HG03442 (cell line): ENCODE measurements around the gene CYP26C1.

Experiments
- ATAC-seq: cut with Tn5 transposase; IDR thresholded peaks from one replicate; pipeline ENCODE4 v1.9.1; 2021; ENCODE audit warnings: mild to moderate bottlenecking, moderate library complexity; ENCODE audit not compliant: unreplicated experiment

CYP26C1 gene, protein sequence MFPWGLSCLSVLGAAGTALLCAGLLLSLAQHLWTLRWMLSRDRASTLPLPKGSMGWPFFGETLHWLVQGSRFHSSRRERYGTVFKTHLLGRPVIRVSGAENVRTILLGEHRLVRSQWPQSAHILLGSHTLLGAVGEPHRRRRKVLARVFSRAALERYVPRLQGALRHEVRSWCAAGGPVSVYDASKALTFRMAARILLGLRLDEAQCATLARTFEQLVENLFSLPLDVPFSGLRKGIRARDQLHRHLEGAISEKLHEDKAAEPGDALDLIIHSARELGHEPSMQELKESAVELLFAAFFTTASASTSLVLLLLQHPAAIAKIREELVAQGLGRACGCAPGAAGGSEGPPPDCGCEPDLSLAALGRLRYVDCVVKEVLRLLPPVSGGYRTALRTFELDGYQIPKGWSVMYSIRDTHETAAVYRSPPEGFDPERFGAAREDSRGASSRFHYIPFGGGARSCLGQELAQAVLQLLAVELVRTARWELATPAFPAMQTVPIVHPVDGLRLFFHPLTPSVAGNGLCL

DNA sequence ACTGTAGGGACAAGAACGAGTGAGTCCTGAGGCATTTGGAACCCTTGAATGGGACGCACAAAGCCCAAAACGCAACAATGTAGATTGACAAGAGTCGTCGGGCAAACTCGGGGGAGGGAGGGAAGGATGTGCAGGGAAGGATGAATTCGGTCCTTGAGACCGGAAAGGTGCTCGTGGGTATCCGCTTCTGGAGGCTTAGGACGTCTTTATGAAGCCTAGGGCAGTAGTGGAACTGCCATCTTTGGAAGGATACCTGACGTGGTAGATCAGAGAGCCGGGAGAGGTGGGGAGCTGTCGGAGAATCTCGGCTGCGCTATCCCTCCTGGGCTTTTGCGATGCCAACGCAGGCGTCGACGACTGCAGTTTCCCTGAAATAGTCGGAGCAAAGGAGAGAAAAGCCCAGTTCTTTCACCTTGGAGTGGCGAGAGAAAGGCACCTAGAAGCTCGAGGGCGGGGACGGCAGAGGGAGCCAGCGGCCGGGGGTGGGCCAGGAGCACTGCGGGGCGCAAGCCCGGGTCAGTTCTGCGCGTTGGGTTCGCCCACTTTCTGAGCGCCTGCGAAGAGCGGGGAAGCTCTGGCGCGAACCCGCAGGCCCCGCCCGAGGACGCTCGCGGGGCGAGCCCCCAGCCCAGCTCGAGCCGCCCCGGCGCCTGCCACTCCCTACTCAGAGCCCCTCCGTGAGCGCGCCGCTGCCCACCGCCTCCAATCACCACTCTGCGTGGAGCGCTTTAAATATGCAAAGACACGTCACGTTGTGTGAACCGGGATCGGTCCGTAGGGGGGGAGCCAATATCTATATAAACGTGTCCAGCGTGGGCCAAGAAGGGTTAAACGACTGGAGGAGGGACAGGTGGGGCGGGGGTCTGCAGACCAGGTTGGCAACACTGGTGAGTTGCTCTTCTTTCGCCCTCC is at the start of gene CYP26C1:
TSS of gene CYP26C1 (plus strand) at position 824 of the 912 bp plus-strand sequence. CDS start 466 bp downstream, outside the sequence.
- ATAC-seq, result no peak

DNA sequence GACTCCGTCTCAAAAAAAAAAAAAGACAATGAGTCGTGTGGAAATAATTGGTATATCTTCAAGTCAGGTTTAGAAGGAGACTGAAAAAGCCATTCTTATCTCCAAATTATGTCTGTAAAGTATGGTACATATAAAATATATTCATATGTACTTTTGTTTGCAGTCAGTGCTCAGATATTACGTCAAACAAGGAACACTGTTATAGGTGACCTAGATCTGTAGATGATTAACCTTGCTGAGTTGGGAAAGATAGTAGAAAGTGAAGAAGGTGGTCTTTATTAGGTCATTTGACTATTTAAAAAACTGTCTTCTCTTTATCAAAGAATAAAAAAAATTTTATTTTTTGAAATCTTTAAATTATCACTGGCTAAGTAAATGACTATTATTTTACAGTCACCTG is 44.9 kb upstream of the CYP26C1 start:
- ATAC-seq, result no peak

DNA sequence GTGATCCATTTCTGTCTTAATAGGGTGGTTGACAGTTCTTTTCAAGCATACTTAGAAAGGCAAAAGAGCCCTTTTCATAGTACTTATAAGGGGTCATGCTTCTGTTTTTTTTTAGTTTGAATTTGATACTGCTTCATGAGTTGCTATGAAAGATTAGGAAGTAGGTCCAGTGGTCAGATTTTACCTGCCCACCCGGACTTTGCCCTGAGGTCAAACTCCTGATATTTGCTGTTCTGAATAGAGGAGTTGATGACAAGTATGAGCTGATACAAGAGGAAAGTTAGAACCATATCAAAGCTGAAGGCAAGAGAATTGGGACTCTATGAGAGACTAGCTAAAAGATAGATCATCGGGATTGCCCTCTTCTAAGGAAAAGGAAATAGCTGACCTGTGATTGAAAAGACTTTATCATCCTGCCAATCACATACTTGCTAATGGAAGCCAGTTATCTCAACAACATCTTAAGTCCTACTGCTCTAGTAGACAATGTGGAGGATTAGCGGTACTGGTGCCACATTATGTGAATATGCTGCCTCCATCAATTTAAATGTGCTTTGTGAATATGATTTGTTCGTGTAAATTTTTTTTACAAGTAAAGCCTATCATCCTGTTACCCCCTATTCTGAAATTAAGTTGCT is 37.5 kb upstream of the CYP26C1 start:
- ATAC-seq, result no peak

DNA sequence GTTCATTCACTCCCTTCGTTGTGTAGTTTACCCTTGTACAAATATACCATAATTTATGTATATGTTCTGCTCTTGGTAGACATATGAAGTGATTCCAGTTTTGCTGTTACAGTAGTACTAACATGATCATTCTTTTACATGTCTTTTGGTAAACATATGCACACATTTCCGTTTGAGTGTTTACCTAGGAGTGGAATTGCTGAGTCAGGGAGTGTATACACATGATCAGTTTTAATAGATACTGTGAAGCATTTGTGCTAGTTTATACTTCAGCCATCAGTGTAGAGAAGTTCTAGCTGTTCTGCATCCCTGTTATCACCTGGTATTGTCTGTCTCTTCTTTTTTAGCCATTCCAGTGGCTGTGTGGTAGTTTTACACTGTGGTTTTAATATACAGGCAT is 34.5 kb upstream of the CYP26C1 start:
- ATAC-seq, result no peak

DNA sequence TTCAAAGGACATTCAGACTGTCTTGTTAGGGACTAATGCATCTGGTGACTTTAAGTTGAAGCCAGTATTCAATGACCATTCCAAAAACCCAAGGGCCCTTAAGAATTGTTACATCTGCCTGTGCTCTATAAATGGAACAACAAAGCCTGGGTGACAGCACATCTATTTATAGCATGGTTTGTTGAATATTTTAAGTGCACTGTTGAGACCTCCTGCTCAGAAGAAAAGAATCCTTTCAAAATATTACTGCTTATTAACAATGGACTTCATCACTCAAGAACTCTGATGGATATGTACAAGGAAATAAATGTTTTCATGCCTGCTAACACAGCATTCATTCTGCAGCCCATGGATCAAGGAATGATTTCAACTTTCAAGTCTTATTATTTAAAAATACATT is 33.1 kb upstream of the CYP26C1 start:
- ATAC-seq, result no peak

DNA sequence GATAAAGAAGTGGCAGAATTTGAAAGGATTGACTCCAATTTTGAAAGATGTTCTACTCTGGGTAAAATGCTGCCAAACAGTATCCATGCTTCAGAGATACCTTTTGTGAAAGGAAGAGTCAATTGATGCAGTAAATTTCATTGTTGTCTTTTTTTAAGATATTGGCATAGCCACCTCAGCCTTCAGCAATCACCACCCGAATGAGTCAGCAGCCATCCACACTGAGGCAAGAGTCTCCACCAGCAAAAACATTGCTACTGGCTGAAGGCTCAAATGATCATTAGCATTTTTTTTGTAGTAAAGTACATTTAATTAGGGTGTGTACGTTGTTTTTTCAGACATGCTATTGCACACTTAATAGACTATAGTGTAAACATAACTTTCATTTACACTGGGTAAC is 31.7 kb upstream of the CYP26C1 start:
- ATAC-seq, result no peak

DNA sequence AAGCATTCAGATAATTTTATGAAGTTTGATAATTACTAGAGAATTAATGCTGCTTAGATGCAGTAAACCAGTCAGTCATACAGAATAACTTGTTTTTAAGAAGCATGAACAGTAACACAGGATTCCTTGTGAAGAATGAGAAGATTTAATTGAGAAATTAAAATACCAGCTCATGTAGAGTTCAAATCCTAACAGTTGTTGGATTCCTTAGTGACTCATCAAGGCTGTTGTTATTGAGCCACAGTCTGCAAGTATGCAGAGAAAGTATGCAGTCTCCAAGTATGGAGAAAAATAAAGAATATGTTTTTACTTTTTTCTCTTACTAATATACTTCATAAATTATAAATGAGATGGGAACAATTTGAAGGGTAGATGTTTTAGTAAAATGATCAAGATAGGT is 30.2 kb upstream of the CYP26C1 start:
- ATAC-seq, result no peak

DNA sequence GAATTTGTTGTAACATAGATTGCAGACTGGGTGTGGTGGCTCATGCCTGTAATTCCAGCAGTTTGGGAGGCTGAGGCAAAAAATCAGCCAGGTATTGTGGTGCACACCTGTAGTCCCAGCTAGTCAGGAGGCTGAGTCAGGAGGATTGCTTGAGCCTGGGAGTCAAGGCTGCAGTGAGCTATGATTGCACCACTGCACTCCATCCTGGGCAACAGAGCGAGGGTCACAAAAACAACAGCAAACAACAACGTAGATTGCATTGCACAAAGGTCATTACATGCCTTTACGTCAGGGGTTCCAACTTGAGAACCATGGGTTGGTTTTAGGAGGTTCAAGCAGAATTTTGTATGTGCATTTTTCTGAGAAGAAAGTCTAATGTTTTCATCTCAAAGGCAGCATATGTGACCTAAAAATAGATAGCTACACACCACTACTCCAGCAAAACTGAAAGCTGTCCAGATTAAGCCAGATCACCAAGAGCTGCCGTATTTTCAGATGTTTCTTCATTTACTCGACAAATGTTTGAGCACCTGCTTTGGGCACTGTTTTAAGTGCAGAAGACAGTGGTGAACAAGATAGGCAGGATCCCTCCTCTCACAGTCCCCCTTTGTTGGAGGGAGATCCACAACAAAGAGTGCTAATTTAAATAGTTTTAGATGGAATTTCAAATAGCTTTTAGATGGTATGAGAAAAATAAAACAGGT is 28.3 kb upstream of the CYP26C1 start:
- ATAC-seq, result no peak

DNA sequence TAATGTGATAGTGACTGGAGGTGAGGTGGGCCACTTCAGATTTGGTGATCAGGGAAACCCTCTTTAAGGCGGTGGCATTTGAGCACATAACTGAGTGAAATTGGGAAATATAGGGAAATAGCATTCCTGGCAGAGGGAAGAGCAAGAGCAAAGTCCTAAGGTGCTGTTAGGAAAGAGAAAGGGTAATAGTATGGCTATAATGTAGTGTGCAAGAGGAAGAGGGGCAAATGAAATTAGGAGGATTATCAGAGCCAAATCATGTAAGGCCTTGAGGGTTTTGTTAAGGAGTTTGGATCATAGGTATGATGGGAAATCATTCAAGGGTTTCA is 27.8 kb upstream of the CYP26C1 start:
- ATAC-seq, result no peak

DNA sequence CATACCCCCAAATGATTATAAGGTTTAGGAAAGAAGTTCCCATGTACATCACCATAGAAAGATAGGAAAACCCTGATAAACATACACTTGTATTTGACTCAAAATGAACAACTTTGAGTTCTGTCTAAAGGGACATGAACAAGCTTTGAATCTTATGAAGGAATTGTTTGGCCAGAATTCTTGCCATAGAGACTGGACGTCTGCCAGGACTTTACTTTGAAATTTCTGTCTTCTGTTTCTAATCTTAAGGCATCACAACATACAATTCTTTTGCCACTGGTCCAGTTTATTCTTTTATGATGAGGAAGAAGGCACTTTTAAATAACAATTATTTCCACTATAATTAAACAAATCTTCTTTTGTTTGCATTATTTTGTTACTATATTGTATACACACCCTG is 26.2 kb upstream of the CYP26C1 start:
- ATAC-seq, result no peak

DNA sequence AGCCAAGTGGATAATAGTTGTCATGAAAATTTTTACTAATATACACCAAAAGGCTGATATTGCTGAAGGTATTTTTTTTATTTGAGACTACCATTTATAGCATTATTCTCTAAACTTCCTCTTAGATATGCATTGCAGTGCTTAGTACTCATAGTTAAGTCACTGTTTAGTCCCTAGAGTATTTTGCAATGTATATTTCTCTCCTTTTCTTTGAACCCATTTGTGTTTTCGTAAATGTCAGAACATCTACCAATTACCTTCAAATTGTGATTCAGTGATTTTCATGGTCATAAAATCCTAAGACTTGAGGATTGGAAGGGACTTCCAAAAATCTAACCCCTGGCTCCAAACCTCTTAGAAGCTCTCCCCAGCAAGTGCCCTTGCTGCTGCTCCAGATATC is 21.5 kb upstream of the CYP26C1 start:
- ATAC-seq, result no peak

DNA sequence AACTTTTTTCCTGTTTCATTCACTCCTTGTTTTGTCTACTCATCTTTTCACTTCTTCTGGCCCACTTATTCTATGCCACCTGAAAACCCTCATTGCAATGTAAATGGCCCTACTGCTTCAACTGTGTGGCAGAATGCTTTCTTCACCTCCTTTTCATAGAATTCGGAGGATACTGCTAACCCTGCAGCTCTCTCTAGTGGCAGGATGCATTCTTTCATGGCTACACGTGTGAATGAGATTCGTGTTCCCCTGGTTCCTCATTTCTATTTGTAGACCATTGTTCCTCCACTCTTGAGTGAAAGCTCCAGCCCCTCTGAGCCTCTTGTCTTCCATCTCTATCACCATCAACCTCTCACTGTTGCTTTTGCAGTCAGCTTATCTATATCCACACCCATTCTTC is 20.9 kb upstream of the CYP26C1 start:
- ATAC-seq, result no peak

DNA sequence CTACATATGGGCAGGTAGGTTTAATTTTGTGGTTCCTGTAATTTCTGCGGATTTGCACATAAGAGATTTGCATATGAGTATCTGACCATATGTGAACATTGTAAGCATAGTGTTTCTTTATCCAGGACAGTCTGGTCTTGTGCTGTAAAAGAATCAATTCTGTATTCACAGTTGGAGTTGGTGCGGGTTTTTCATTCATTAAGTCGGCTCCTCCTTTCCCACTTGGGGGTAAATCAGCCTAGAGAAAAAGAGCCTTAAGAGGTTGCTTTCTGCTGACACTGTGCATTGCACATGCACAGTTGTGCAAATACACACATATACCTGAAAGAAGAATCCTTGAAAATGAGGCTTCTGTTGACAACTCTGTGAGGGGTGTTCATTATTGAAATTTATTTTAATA is 6.1 kb upstream of the CYP26C1 start:
- no peak for ATAC-seq

DNA sequence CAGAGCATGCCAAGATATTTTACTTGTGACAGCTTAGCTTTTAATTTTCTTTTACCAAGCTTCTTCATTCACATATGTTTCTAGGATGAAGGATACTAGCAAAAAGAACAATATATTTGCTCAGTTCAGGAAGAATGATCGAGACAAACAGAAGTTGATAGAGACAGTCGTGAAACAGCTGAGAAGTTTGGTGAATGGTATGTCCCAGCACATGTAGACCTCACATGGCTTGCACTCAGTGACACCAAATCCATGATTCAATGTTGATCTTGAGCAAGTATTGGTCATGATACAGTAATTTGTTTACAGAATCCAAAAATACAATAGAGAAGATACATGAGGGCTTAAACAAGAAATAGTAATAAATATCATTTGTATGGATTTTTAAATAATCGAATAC is 2.5 kb upstream of the CYP26C1 start:
- no peak for ATAC-seq

DNA sequence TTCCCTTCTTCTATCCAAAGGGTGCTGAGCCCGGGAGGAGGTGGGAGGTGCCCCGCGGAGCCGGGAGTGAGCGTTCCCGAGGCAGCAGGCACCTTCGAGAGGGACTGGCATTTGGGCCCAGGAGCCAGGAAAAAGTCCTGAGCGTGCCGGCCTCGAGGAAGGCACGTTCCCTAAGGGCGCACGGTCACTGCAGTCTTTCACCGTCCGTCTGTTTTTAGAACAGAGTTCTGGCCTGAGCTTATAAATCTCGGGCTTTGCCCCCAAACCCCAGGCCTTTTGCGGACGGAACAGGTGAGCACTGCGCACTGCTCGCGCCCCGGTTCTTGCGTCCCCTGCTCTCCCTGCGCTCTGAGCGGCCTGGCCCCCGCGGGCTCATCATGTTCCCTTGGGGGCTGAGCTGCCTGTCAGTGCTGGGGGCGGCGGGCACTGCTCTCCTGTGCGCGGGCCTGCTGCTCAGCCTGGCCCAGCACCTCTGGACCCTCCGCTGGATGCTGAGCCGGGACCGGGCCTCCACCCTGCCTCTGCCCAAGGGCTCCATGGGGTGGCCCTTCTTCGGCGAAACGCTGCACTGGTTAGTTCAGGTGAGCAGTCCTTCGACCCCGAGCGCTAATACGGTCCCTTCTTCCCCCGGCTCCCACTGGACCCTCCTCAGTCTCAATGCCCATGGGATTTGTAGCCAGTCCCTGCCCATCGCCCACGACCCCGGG is 442 bp downstream of the CYP26C1 start:
- no peak for ATAC-seq

DNA sequence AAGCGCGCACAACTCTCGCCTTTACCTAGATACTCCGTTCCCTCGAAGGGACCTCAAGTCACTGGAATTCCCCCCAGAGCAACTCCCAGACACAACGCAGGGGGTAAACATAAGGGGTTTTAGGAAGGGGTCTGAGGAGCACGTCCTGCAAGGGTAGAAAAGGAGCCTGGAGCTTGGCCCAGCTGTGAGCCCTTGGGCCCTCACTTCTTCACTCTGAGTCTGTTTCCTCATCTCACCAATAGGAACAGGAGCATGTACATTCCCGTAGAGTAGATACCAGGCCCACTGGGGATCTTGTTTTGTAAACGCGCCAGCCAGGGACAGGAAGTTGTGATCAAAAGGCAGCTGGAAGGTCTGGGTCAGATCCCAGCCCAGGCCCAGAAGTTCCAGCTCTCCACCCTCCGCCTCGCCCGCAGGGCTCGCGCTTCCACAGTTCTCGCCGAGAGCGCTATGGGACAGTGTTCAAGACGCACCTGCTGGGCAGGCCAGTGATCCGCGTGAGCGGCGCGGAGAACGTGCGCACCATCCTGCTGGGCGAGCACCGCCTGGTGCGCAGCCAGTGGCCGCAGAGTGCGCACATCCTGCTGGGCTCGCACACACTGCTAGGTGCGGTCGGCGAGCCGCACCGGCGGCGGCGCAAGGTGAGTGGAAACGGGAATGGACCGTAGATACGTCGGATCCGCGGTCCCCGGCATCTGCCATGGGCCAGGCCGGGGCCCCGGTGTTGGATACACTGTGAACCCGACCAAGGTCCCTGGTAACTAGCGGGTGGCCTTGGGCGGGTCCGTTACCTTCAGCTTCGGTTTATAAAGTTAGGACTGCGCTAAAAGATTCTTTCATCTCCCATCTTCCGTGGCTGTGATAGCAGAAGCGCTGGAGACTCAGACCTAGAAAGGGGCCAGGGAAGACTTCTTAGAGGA is 1.3 kb downstream of the CYP26C1 start:
- no peak for ATAC-seq

DNA sequence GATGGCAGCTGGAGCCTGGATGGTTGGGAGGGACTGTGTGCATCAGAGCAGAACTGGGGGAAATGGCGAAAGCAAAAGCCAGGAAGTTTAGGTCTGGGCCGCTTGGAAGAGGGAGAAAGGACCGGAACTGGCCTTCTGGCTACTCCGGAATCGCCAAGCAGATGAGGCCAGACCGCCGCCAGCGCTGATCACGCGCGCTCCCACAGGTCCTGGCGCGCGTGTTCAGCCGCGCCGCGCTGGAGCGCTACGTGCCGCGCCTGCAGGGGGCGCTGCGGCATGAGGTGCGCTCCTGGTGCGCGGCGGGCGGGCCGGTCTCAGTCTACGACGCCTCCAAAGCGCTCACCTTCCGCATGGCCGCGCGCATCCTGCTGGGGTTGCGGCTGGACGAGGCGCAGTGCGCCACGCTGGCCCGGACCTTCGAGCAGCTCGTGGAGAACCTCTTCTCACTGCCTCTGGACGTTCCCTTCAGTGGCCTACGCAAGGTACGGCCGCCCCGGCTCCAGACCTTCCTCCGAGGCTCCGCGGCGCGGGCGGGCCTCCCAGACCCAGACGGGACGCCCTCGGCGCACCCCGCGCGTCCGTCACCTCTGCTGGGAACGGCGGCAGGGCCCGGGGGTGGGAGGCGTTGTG is 2.0 kb downstream of the CYP26C1 start:
- no peak for ATAC-seq

DNA sequence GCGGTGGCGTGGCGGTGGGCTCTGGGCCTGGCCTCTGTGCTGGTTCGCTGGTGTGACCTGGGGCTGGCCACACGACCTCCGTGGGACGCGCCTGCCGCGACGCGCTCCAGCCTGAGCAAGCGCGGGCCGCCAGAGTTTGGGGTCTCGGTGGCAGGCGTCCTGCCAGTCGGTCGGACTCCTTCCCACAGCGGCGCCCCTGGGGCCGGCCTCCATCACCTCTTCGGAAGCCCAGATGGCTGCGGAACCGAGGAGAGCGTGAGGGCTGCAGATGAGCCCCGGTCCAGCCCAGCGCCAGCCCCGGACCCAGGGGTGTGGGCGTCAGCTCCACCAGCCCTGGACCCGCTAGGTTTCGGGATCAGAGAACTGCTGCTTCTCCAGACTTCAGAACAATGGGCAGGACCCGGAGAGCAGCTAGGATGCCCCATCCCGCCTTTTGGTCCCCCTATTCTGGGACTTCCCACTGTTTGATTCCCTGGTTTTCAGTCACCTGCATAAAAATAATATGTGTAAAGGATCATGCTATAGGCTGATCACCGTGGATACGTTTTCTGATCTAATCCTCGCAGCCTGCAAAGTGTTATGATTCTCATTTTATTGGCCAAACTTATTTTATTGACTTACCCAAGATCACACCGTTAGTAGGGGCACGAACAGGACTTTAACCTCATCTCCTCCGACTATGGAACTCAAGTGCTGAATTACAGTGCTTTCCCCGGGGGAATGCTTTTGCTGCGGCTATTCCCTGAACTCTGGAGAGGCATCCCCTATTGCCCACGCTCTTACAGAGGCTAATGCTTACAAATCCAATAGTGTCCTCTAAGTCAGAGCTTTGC is 2.8 kb downstream of the CYP26C1 start:
- ATAC-seq, result no peak
